HG03097 (cell line): ENCODE data around the gene STEAP3.

Source experiments
- ATAC-seq: cut with Tn5 transposase; IDR thresholded peaks from one replicate; pipeline ENCODE4 v1.9.1; 2021; ENCODE audit not compliant: unreplicated experiment, low FRiP score

The STEAP3 gene

DNA sequence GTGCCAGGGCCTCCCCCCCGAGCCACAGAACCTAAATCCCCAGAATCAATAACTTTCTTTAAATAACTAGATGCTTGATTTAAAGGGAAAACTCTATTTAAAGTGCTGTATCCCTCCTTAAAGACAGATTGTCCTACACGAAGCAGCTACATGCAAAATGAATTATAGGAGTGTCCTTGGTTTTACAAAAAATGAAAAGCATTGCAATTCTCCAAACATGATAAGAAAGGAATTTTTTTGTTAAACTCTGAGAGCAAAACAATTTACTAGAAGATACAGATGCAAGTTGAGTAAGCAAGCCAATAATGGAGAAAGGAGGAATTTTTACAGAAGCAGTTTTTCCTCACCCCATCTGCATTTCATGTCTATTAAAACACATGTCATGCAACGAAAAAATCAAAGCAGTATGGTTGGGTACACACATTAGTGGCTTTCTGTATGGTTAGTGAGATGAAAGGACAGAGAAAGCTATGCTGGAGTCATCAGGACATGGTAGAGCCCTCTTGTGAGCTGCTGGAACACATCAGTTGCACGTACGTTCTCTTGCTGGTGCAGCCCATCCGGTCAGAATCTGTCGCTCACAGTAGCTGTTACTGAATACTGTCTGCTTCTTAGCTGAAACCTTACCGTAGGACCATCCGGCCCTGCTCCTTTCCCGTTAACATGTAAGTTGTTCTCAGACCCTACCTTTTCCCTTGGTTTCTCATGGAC, 25.9 kb upstream of the STEAP3 start:
- ATAC-seq = no peak

DNA sequence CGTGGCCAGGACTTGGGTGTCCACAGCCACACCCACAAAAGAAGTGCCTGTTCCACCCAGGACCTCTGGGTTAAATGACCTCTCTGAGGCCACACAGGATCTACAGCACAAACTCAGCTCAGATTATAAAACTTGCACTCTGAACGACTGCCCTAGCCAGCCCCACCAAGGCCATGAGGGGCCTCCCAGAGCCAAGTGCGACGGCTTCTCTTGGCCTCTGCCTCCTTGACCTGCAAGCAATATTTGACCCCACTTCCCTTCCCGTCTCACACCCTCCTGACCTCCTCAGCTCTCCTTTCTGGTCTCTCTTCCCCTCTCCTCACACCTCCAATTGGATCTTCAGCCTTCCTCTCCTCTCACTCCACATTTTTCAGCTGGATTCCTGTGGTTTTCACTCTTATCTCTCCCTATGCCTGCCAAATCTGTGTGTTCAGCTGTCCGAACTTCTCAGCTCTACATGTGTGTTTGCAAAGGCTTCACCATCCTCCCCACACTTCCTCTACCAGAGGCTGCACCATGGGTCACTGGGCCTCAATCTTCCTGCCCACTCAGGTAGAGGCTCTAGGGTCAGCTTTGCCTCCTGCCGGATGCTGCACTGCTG, 25.3 kb upstream of the STEAP3 start:
- no peak for ATAC-seq

GRCh38 chr2:119201815-119202214, 21.8 kb upstream of the STEAP3 start:
- ATAC-seq = no peak

DNA sequence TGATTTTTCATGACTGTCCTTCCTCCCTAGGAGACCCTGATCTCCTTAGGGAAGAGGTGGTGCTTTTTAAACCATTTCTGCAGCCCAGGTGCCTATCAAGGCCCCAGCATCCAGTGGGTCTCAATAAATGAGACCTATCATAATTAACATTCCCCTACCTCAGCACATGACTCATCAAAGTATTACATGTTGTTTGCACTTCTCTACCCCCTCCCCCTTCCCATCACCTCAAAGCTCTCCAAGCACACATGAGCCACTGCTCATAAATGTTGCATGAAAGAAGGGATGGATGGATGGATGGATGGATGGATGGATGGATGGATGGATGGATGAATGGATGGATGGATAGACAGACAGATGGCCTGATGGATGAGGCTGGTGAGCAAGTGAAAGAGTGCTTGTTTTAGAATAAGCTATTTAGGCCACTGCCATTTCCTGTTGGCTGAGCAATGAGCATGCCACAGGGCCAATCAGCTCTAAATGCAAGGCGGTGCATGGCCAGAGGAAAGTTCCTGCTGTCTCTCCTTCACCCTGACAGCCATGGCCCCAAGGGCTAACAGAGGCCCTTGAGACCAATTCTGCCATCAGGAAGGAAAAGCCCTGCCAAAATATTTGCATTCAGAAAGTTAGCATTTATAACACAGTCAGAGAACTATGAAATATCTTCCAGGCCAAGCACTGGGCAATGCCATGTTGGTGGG, 20.9 kb upstream of the STEAP3 start:
- no peak for ATAC-seq

DNA sequence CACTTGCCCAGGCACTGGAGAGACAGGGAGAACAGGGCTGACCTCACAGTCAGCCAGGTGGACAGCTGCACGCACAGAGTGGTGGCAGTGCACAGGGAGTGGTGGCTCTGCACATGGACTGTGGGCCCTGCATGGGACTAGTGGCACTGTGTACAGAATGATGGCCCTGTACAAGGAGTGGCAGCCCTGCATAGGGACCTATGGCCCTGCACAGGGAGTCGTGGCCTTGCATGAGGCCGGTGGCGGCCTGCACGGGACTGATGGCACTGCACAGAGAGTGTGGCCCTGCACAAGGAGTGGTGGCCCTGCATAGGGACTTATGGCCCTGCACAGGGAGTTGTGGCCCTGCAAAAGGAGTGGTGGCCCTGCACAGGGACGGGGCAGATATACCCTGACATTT, 19.1 kb upstream of the STEAP3 start:
- ATAC-seq = no peak

GRCh38 chr2:119205001-119205706, 18.5 kb upstream of the STEAP3 start:
- no peak for ATAC-seq

DNA sequence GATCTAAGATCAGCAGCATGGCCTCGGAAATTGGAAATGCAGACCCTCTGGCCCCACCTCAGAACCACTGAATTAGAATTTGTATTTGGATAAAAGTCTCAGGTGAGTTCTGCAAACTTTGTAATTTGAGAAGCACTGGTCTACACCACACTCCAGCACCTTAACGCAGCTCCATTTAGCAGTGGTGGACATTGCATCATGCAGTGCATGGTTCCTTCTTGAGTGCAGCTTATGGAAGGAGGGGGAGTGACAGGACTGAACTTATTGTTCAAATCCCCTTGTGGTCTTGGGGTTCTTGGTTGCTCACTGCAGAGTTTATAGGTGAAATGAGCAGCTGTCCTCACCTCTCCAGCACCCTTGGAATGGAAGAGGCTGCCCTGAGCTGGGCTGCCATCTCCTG, 17.4 kb upstream of the STEAP3 start:
- no peak for ATAC-seq

GRCh38 chr2:119207447-119207846, 16.2 kb upstream of the STEAP3 start:
- no peak for ATAC-seq

- ATAC-seq = no peak
Observed at GRCh38 chr2:119208791-119209203, 14.8 kb upstream of the STEAP3 start.

DNA sequence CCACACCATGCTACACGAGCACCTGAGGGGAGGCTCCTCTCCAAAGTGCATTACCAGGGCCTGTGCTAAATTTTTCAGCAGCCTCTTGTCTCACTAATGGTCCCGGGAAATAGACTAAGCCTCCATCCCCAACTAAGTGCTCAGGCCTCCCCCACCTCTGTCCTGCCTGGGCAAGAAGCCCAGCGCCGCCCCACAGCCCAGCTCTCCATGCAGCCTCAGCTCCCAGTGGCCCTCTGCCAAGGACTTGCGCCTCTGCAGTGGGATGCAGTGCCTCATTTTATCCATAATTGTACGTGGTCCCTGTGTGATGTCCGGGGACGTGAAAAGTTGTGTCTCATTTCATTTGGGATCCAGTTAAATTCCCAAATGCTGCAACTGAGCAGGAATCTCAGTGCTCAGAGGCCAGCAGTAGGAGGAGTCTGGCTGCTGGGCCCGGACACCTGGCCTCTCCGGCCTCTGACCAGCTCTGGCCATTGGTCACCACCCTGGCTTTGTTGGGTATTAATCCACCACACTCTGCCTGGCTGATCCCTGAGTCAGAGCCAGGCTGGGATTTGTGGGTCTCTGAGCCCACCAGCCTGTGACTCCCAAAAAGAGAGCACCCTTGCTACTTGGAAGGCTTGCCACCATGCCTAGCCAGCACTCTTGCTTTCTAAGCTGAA, 11.4 kb upstream of the STEAP3 start:
- no peak for ATAC-seq

DNA sequence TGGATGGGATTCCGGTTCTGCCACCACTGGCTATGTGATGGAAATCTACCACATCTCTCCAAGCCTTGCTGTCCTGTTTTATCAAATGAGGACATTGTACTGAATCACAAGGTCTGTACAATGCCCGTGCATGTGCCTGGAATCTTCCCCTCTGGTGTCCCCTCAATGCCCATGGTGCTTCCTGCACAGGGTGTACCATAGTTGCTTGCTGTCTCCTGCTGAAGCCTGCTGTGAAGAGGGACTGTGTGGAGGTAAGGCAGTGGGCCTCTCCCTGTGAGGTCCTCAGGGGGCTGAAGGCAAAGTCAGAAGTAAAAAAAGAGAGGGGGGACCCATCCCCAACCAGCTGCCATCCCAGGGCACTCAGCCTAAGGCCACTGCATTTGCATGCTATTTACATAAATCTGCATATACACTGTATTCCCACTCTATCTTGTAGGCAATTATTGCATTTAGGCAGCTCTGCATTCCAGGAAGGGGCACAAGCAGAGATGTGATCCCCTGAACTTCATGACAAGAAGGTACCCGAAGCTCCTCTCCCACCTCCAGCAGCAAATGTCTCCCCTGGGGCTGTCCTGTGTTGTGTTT, 9.1 kb upstream of the STEAP3 start:
- ATAC-seq = no peak

GRCh38 chr2:119216994-119217393, 6.6 kb upstream of the STEAP3 start:
- no peak for ATAC-seq

DNA sequence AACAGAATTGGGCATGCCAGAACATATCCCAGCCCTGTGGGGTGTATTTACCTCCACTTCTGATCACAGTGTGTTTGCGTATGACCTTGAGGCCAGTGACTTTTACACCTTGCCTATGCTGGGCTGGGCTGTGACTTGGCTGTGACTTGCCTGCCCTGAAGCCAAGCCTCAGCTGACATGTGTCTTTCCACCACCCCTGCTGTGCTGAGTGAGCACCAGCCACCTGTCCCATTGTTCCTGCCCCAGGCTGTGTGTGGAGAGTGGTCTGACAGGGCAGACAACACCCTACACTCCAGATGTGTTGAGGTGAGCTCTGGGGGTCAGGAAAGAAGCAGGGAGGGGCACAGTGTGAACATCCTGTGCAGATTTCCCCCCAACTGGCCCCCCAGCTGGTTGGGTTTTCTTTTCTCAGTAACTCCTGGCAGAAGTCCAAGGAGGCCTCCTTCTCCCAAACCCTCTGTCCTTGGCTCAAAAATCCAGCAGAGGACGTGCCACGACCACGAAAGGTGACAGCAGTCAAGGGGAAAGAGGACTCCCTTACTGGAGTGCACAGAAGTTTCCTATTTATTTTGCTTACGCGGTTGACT, 5.1 kb upstream of the STEAP3 start:
- no peak for ATAC-seq

DNA sequence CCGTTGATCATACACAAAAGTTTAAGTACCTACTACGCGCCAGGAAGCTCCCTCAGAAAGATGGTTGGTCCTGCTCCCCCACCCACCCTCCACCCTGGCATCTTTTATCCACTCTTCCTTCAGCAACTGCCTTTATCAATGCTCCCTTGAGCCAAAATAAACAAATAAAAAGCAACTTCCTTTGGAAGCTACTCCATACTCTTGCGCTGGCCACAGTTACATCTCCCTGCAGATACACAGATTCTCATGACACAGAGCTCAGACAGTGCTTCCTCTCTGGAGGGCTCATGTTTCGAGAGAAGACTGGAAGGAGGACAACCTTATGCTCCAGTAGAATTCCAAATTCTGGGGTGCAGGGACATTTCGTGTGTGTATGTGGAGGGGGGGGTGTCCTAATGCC, 3.8 kb upstream of the STEAP3 start:
- no peak for ATAC-seq

DNA sequence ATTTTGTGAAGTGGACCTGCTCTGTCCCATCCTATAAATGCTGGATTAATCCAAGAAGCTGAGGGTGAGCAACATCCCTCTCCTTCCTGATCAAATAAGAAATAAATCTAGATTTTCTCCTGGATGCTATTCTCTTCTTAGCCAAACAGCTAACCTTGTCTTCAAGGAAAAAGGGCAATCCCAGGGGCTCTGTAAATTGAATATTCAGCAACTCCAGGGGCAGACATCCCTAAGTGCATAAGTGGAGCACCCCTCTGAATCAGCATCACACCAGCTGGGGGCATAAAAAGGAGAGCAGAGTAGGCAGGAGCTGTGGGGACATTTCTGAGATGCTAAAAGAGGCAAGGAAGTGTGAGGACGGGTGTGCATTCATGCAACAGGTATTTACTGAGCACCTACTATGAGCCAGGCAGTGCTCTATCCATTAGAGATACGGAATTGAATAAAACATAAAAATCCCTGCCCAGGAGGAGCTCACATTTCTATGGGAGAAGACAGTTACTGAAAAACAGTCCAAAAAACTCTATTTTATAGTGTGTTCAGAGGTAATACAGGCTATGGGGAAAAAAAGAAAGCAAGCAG, 2.8 kb upstream of the STEAP3 start:
- ATAC-seq = no peak

- ATAC-seq = no peak
Observed at GRCh38 chr2:119221609-119222008, 2.0 kb upstream of the STEAP3 start.

DNA sequence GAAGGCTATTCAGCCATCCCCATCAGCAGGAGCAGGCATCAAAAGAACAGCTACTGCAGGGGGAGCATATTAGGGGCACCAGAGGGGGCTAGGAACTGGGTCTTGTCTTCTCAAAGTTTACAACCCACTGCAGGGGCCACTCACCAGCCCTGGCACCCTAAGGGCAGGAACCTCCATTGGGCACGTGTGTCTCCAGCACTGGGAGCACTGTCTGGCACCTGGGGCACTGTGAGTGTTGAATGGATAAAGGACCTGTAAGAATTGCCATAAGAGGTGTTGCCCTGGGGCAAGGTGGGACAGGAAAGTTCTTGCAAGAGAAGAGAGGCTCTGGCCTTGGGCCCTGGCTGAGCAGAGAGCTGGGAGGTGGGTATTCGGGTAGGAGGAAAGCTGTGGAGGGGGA, 1.4 kb upstream of the STEAP3 start:
- ATAC-seq = no peak

GRCh38 chr2:119222863-119223520, 642 bp upstream of the STEAP3 start:
- no peak for ATAC-seq

GRCh38 chr2:119224391-119225104, 914 bp downstream of the STEAP3 start:
- ATAC-seq = no peak
